ENCODE data around the gene ABHD14A.

DNA sequence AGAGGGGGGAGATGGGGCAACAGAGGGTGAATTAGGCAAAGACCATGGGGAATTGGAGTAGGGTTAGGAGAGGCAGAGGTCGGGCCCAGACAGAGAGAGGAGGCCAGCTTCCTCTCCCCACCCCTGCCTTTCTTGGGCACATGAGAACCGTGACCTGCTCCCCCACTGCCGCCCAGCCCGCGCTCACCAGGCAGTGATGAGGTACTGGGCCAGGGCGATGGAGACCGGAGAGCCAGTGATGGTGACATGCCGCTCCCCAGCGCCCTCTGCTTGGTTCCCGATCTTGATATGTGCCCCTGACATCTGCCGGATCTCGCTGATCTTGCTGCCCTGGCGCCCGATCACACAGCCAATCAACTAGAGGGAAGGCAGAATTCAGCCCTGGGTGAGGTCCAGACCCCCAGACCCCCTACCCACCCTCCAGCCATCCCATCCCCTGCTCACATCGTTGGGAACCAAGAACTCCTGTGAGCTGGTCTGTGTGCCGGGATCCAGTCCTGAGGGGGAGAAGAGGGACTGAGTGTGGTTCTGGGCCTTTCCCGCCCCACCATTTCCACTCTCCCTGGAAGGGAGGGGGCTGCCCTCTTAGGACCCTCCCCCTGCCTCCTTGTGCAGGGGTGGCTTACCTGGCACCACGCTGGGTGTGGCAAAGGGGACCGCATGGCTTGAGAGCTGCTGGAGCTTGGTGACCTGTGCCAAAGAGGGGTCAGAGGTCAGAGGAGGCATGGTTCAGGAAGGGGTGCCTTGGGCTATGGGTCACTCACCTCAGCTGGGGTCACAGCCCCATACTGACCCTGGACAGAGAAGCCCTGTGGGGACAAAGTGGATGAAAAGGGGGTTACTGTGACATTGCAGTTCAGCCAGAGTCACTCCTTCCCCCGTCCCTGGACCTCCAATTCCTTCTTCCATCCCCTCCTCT is 16.0 kb upstream of the ABHD14A start:
- TF ChIP-seq GATA2 (IDR thresholded peaks at IDR 0.05; ENCODE audit: low read depth, low read length) (no peak), GATA3 (IDR thresholded peaks at IDR 0.05; ENCODE audit: low read depth, low read length) (no peak)
